ENCODE measurements around the gene TPP1.

Gene TPP1

GRCh38 chr11:6638429-6638828 lies 19.2 kb upstream of the TPP1 start:
- Histone ChIP-seq H3K4me1 (ENCODE audit: insufficient read depth, low read length) (peaks cover 7% of the 10 kb centered on the region; the same call in 1 of the 2 replicates), H3K9ac (ENCODE audit: low read depth, low read length) (no peak overlapping the region), H3K36me3 (ENCODE audit: insufficient read depth, low read length) (no peaks in the 10 kb centered on the region), H3K9me3 (ENCODE audit: control insufficient read depth, insufficient read depth, low read length) (no peaks in the 10 kb centered on the region)

GRCh38 chr11:6637871-6638270 lies 18.6 kb upstream of the TPP1 start:
- H3K9me3 ChIP-seq (ENCODE audit: control insufficient read depth, insufficient read depth, low read length) = no peaks in the 10 kb centered on the region
- H3K4me1 ChIP-seq (ENCODE audit: insufficient read depth, low read length) = peaks cover 7% of the 10 kb centered on the region; the same call in 1 of the 2 replicates
- no peaks in the 10 kb centered on the region for H3K36me3 ChIP-seq (ENCODE audit: insufficient read depth, low read length)
- no peak overlapping the region for H3K9ac ChIP-seq (ENCODE audit: low read depth, low read length)

- Histone ChIP-seq H3K4me1 (ENCODE audit: insufficient read depth, low read length) (peaks cover 7% of the 10 kb centered on the region; the same call in 1 of the 2 replicates), H3K36me3 (ENCODE audit: insufficient read depth, low read length) (no peaks in the 10 kb centered on the region), H3K9ac (ENCODE audit: low read depth, low read length) (no peak overlapping the region), H3K9me3 (ENCODE audit: control insufficient read depth, insufficient read depth, low read length) (no peaks in the 10 kb centered on the region)
These were observed 17.3 kb upstream of the TPP1 start for GRCh38 chr11:6636480-6636879.

- no peaks in the 10 kb centered on the region for H3K36me3 ChIP-seq (ENCODE audit: insufficient read depth, low read length)
- H3K9me3 ChIP-seq (ENCODE audit: control insufficient read depth, insufficient read depth, low read length) = no peaks in the 10 kb centered on the region
- no peak overlapping the region for H3K9ac ChIP-seq (ENCODE audit: low read depth, low read length)
- H3K4me1 ChIP-seq (ENCODE audit: insufficient read depth, low read length) = peaks cover 7% of the 10 kb centered on the region; the same call in 1 of the 2 replicates
These were observed 16.1 kb upstream of the TPP1 start for GRCh38 chr11:6635082-6635932.

- Histone ChIP-seq H3K4me1 (ENCODE audit: insufficient read depth, low read length) (peaks cover 7% of the 10 kb centered on the region; the same call in 1 of the 2 replicates), H3K36me3 (ENCODE audit: insufficient read depth, low read length) (no peaks in the 10 kb centered on the region), H3K9me3 (ENCODE audit: control insufficient read depth, insufficient read depth, low read length) (no peaks in the 10 kb centered on the region), H3K9ac (ENCODE audit: low read depth, low read length) (no peak overlapping the region)
These were observed 15.3 kb upstream of the TPP1 start for GRCh38 chr11:6634534-6634933.

GRCh38 chr11:6633422-6634408 lies 14.5 kb upstream of the TPP1 start:
- peaks cover 7% of the 10 kb centered on the region; the same call in 1 of the 2 replicates for H3K4me1 ChIP-seq (ENCODE audit: insufficient read depth, low read length)
- H3K36me3 ChIP-seq (ENCODE audit: insufficient read depth, low read length) = no peaks in the 10 kb centered on the region
- no peak overlapping the region for H3K9ac ChIP-seq (ENCODE audit: low read depth, low read length)
- H3K9me3 ChIP-seq (ENCODE audit: control insufficient read depth, insufficient read depth, low read length) = no peaks in the 10 kb centered on the region

- H3K4me1 ChIP-seq (ENCODE audit: insufficient read depth, low read length) = peaks cover 7% of the 10 kb centered on the region; the same call in 1 of the 2 replicates
- no peaks in the 10 kb centered on the region for H3K36me3 ChIP-seq (ENCODE audit: insufficient read depth, low read length)
- no peaks in the 10 kb centered on the region for H3K9me3 ChIP-seq (ENCODE audit: control insufficient read depth, insufficient read depth, low read length)
- no peak overlapping the region for H3K9ac ChIP-seq (ENCODE audit: low read depth, low read length)
These were observed 13.2 kb upstream of the TPP1 start for GRCh38 chr11:6632116-6633073.

- H3K9ac ChIP-seq (ENCODE audit: low read depth, low read length) = no peak overlapping the region
- H3K36me3 ChIP-seq (ENCODE audit: insufficient read depth, low read length) = no peaks in the 10 kb centered on the region
- H3K4me1 ChIP-seq (ENCODE audit: insufficient read depth, low read length) = peaks cover 7% of the 10 kb centered on the region; the same call in 1 of the 2 replicates
- H3K9me3 ChIP-seq (ENCODE audit: control insufficient read depth, insufficient read depth, low read length) = no peaks in the 10 kb centered on the region
These were observed 12.2 kb upstream of the TPP1 start for GRCh38 chr11:6631361-6631890.

GRCh38 chr11:6630632-6631291 lies 11.5 kb upstream of the TPP1 start:
- Histone ChIP-seq H3K9me3 (ENCODE audit: control insufficient read depth, insufficient read depth, low read length) (no peaks in the 10 kb centered on the region), H3K36me3 (ENCODE audit: insufficient read depth, low read length) (no peaks in the 10 kb centered on the region), H3K4me1 (ENCODE audit: insufficient read depth, low read length) (peaks cover 5% of the 10 kb centered on the region; the same call in 1 of the 2 replicates), H3K9ac (ENCODE audit: low read depth, low read length) (peak overlapping the region; percentile 49; the same call in 1 of the 2 replicates)

GRCh38 chr11:6629892-6630631 lies 10.8 kb upstream of the TPP1 start:
- Histone ChIP-seq H3K9ac (ENCODE audit: low read depth, low read length) (peak overlapping the region; percentile 49), H3K4me1 (ENCODE audit: insufficient read depth, low read length) (no peaks in the 10 kb centered on the region), H3K9me3 (ENCODE audit: control insufficient read depth, insufficient read depth, low read length) (no peaks in the 10 kb centered on the region), H3K36me3 (ENCODE audit: insufficient read depth, low read length) (no peaks in the 10 kb centered on the region)

- no peaks in the 10 kb centered on the region for H3K9me3 ChIP-seq (ENCODE audit: control insufficient read depth, insufficient read depth, low read length)
- no peaks in the 10 kb centered on the region for H3K36me3 ChIP-seq (ENCODE audit: insufficient read depth, low read length)
- no peaks in the 10 kb centered on the region for H3K4me1 ChIP-seq (ENCODE audit: insufficient read depth, low read length)
- peak overlapping the region; percentile 49; the same call in 1 of the 2 replicates for H3K9ac ChIP-seq (ENCODE audit: low read depth, low read length)
These were observed 10.3 kb upstream of the TPP1 start for GRCh38 chr11:6629573-6629891.

GRCh38 chr11:6628526-6628925 lies 9.3 kb upstream of the TPP1 start:
- no peaks in the 10 kb centered on the region for H3K9me3 ChIP-seq (ENCODE audit: control insufficient read depth, insufficient read depth, low read length)
- H3K9ac ChIP-seq (ENCODE audit: low read depth, low read length) = no peak overlapping the region
- H3K36me3 ChIP-seq (ENCODE audit: insufficient read depth, low read length) = no peaks in the 10 kb centered on the region
- H3K4me1 ChIP-seq (ENCODE audit: insufficient read depth, low read length) = no peaks in the 10 kb centered on the region
